K562 (cell line): ENCODE measurements around the gene ZFYVE28. TPM values are rescaled to one million over a fixed set of nuclear protein-coding genes. Genes with fewer than 3 reads are reported as not detected.
A peak's percentile ranks its signal among the peaks of the same experiment; 100 is the strongest.

ENCODE experiments used
- ASH1L ChIP-seq: fragments of 450-650 bp; IDR thresholded peaks from 2 replicates; pipeline ENCODE4 v1.6.1; 2018; ENCODE audit warnings: borderline replicate concordance, mild to moderate bottlenecking, low read depth; ENCODE audit not compliant: partially characterized antibody
- CBX8 ChIP-seq: fragments of 200-600 bp; sonication (generic); IDR thresholded peaks from 2 replicates; pipeline ENCODE4 v1.6.1; 2012; ENCODE audit warnings: borderline replicate concordance, mixed run types, low read depth, mild to moderate bottlenecking, moderate library complexity, mixed read lengths, low read length, control low read depth, inconsistent platforms; ENCODE audit not compliant: poor library complexity, severe bottlenecking; ENCODE audit errors: extremely low read depth
- CCAR2 ChIP-seq: fragments of 200-400 bp; formaldehyde crosslinking; IDR thresholded peaks from 2 replicates; pipeline ENCODE4 v1.6.1; 2017; ENCODE audit warnings: mild to moderate bottlenecking, low read depth, low read length
- CREB5 ChIP-seq: fragments of 250-450 bp; sonication (Bioruptor Pico); IDR thresholded peaks from 2 replicates; pipeline ENCODE4 v1.5.0; 2020; ENCODE audit warnings: mild to moderate bottlenecking
- FOXJ2 ChIP-seq: fragments of 200-800 bp; sonication (Bioruptor generic); IDR thresholded peaks from 2 replicates; pipeline ENCODE4 v1.6.1; 2016; ENCODE audit warnings: missing genetic modification characterization, missing compliant biosample characterization
- HDAC6 ChIP-seq: IDR thresholded peaks from 2 replicates; pipeline ENCODE4 v1.6.1; 2012; ENCODE audit warnings: low read depth, mild to moderate bottlenecking, control low read depth, inconsistent platforms, low read length, moderate library complexity
- KDM5B ChIP-seq: fragments of 200-600 bp; sonication (generic); IDR thresholded peaks from 2 replicates; pipeline ENCODE4 v1.6.1; 2012; ENCODE audit warnings: low read depth, mild to moderate bottlenecking, moderate library complexity, low read length, control low read depth, inconsistent platforms; ENCODE audit not compliant: insufficient replicate concordance
- L3MBTL2 ChIP-seq: fragments of 450-650 bp; IDR thresholded peaks from 2 replicates; pipeline ENCODE4 v1.6.1; 2016; ENCODE audit warnings: mild to moderate bottlenecking, moderate library complexity
- MTA3 ChIP-seq: fragments of 450-650 bp; formaldehyde crosslinking; IDR thresholded peaks from 2 replicates; pipeline ENCODE4 v1.6.1; 2017; ENCODE audit warnings: mild to moderate bottlenecking, borderline replicate concordance
- MYNN ChIP-seq, 2 experiments: sonication (generic); formaldehyde crosslinking in 1 of 2; IDR thresholded peaks; 2 replicates each; pipeline versions ENCODE4 v1.5.0 to v1.6.1; 2016 to 2020; ENCODE audit warnings: antibody characterized with exemption in 1 of 2, missing genetic modification reagents in 1 of 2
- NFIC ChIP-seq: fragments of 450-650 bp; IDR thresholded peaks from 2 replicates; pipeline ENCODE4 v1.6.1; 2017; ENCODE audit warnings: mild to moderate bottlenecking, inconsistent platforms
- NONO ChIP-seq, 2 experiments: fragments of 200-400 bp in 1 of 2; fragments of 450-650 bp in 1 of 2; formaldehyde crosslinking in 1 of 2; IDR thresholded peaks; 2 replicates each; pipeline ENCODE4 v1.6.1; 2017; ENCODE audit warnings: low read depth in 2 of 2, mild to moderate bottlenecking in 2 of 2, moderate library complexity in 2 of 2, low read length in 1 of 2
- NRF1 ChIP-seq, 2 experiments: fragments of 450-650 bp; IDR thresholded peaks in 1 of 2; conservative IDR thresholded peaks in 1 of 2; 2 replicates each; pipeline ENCODE4 v1.6.1; 2014; ENCODE audit warnings: mild to moderate bottlenecking in 2 of 2
- PML ChIP-seq: IDR thresholded peaks from 2 replicates; pipeline ENCODE4 v1.6.1; 2012; ENCODE audit warnings: low read length, inconsistent platforms
- POLR2H ChIP-seq: IDR thresholded peaks from 2 replicates; pipeline ENCODE4 v1.6.1; 2016; ENCODE audit warnings: missing genetic modification characterization, low read depth, mild to moderate bottlenecking, control low read depth, missing compliant biosample characterization, moderate library complexity
- SIN3B ChIP-seq: fragments of 450-650 bp; IDR thresholded peaks from 2 replicates; pipeline ENCODE4 v1.6.1; 2017; ENCODE audit warnings: low read depth, mild to moderate bottlenecking, moderate library complexity
- SMARCC2 ChIP-seq: fragments of 450-650 bp; IDR thresholded peaks from 2 replicates; pipeline ENCODE4 v1.6.1; 2017; ENCODE audit warnings: antibody characterized with exemption, moderate library complexity, mild to moderate bottlenecking, low read depth
- SP1 ChIP-seq: sonication (generic); formaldehyde crosslinking; IDR thresholded peaks from 2 replicates; pipeline ENCODE4 v1.8.1; 2022; ENCODE audit warnings: mild to moderate bottlenecking, missing genetic modification reagents
- ZKSCAN8 ChIP-seq: fragments of 200-800 bp; sonication (Bioruptor generic); IDR thresholded peaks from 2 replicates; pipeline ENCODE4 v1.6.1; 2016; ENCODE audit warnings: missing genetic modification characterization, missing compliant biosample characterization
- ZNF165 ChIP-seq: fragments of 250-450 bp; sonication (Bioruptor Pico); IDR thresholded peaks from 2 replicates; pipeline ENCODE4 v1.4.0; 2020; ENCODE audit warnings: borderline replicate concordance
- ZNF57 ChIP-seq: fragments of 450-650 bp; formaldehyde crosslinking; IDR thresholded peaks from 2 replicates; pipeline ENCODE4 v1.4.0; 2020; ENCODE audit warnings: mild to moderate bottlenecking, moderate library complexity
- ZNF609 ChIP-seq: sonication (generic); formaldehyde crosslinking; IDR thresholded peaks from 2 replicates; pipeline ENCODE4 v1.8.1; 2023; ENCODE audit warnings: missing genetic modification reagents, mild to moderate bottlenecking, borderline replicate concordance
- polyA plus RNA-seq, 8 experiments: library from polyadenylated mRNA; depleted of rRNA in 4 of 8; stranded (reverse) in 5 of 8; unstranded in 3 of 8; fragments of >200 nt; fragmentation: Nextera tagmentation in 2 of 8; fragmentation: Illumina TruSeq in 1 of 8; extraction: Ambion mirVana in 2 of 8; extraction: Trizol in 1 of 8; gene quantifications; 2 replicates each; pipeline versions ENCODE4 v1.2.1 to v1.2.3, GENCODE V29; 2011 to 2014; ENCODE audit warnings: inconsistent platforms in 1 of 8, missing spikeins in 1 of 8
- total RNA-seq, 7 experiments: library from RNA; depleted of rRNA in 6 of 7; stranded (reverse); fragments of >200 nt in 6 of 7; fragmentation: Illumina TruSeq in 2 of 7; extraction: Trizol in 2 of 7; gene quantifications; 2 replicates each; pipeline versions ENCODE4 v1.2.1 to v1.2.3, GENCODE V29; 2011 to 2021; ENCODE audit warnings: low replicate concordance in 1 of 7

ZFYVE28 gene
- total and polyA plus RNA-seq, 9 of the 15 experiments (the other 6 are each of a cell fraction or from before 2014, with no cell fraction given) = 1.3 to 24.8 (median 8.9) TPM

- TF ChIP-seq ZNF165 (CRISPR knock-in tag) (no peak), ASH1L (peak; percentile 83), ZNF57 (no peak), NFIC (peak; percentile 46), CCAR2 (no peak), SMARCC2 (no peak), NONO (IDR thresholded peaks at IDR 0.05; ENCODE audit: low read depth in 2 of 2, low read length in 1 of 2) (peak in 1 of 2 experiments; percentile 50; a peak in 1 of 4 replicates), ZKSCAN8 (CRISPR knock-in tag) (no peak), SP1 (CRISPR knock-in tag) (peak; percentile 70; the same call in 1 of the 2 replicates), NRF1 (conservative IDR thresholded peaks at IDR 0.05 in 1 of 2, IDR thresholded peaks at IDR 0.05 in 1 of 2) (peak; percentile 86 to 88), CBX8 (no peak), ZNF609 (no peak), MYNN (IDR thresholded peaks at IDR 0.05) (no peak), MYNN (CRISPR knock-in tag; IDR thresholded peaks at IDR 0.05) (no peak), FOXJ2 (tag) (no peak), MTA3 (peak; percentile 88; the same call in 1 of the 2 replicates), CREB5 (CRISPR knock-in tag) (no peak), PML (peak; percentile 73), POLR2H (no peak), HDAC6 (0 out of 2 replicates have a peak, but pooled peaks have one; percentile 17), KDM5B (peak; percentile 88), SIN3B (peak; percentile 72; the same call in 1 of the 2 replicates), L3MBTL2 (peak; percentile 91)
These were observed 156.1 kb downstream of the ZFYVE28 start (continued) for GRCh38 chr4:2262145-2262943.
